Activated T-cell treated with anti-CD3 and anti-CD28 coated beads for 1 hour (primary cell): ENCODE data around the gene BSND.

Experiments
- DNase-seq: peaks from one replicate; pipeline ENCODE4 v3.0.0-alpha.2; 2020; ENCODE audit warnings: low read depth

BSND gene

GRCh38 chr1:54994355-54994990 lies 4.3 kb upstream of the BSND start:
- no peak for DNase-seq

- no peak for DNase-seq
These were observed 3.5 kb upstream of the BSND start for GRCh38 chr1:54995013-54995760.

- no peak for DNase-seq
These were observed 2.9 kb upstream of the BSND start for GRCh38 chr1:54995835-54996234.

- DNase-seq, result peak; percentile 76
These were observed 2.3 kb upstream of the BSND start for GRCh38 chr1:54996359-54996868.

- DNase-seq, result no peak
These were observed 1.6 kb upstream of the BSND start for GRCh38 chr1:54996869-54997710.

- DNase-seq, result no peak
These were observed 1.1 kb upstream of the BSND start for GRCh38 chr1:54997711-54997986.

GRCh38 chr1:54998100-54998499 lies 633 bp upstream of the BSND start:
- DNase-seq, result no peak

- no peak for DNase-seq
These were observed 1.7 kb downstream of the BSND start for GRCh38 chr1:55000110-55001085.

GRCh38 chr1:55001311-55001710 lies 2.6 kb downstream of the BSND start:
- DNase-seq, result no peak

GRCh38 chr1:55002686-55003085 lies 4.0 kb downstream of the BSND start:
- no peak for DNase-seq

GRCh38 chr1:55005351-55006140 lies 6.8 kb downstream of the BSND start:
- DNase-seq, result no peak

- no peak for DNase-seq
These were observed 8.2 kb downstream of the BSND start for GRCh38 chr1:55006931-55007330.

GRCh38 chr1:55007625-55008024 lies 8.9 kb downstream of the BSND start:
- no peak for DNase-seq

- no peak for DNase-seq
These were observed 11.6 kb downstream of the BSND start for GRCh38 chr1:55010194-55010886.

GRCh38 chr1:55010887-55011217 lies 12.1 kb downstream of the BSND start:
- DNase-seq, result no peak

- DNase-seq, result no peak
These were observed 13.9 kb downstream of the BSND start for GRCh38 chr1:55012661-55013060.

GRCh38 chr1:55015123-55015522 lies 16.4 kb downstream of the BSND start:
- DNase-seq, result no peak

- DNase-seq, result no peak
These were observed 17.2 kb downstream of the BSND start for GRCh38 chr1:55015731-55016620.

GRCh38 chr1:55018395-55018794 lies 19.7 kb downstream of the BSND start:
- DNase-seq, result no peak
